GM18909 (cell line): ENCODE data around the gene TRPM1.

ENCODE experiments used
- ATAC-seq: cut with Tn5 transposase; IDR thresholded peaks from one replicate; pipeline ENCODE4 v1.9.1; 2021; ENCODE audit warnings: mild to moderate bottlenecking; ENCODE audit not compliant: unreplicated experiment, poor library complexity

The TRPM1 gene

GRCh38 chr15:31086344-31086743 lies 15.2 kb downstream of the TRPM1 start:
- ATAC-seq, result no peak

- ATAC-seq, result no peak
Observed at GRCh38 chr15:31085359-31085758, 16.2 kb downstream of the TRPM1 start.

- no peak for ATAC-seq
Observed at GRCh38 chr15:31084176-31084575, 17.3 kb downstream of the TRPM1 start.

GRCh38 chr15:31083370-31083780 lies 18.1 kb downstream of the TRPM1 start:
- no peak for ATAC-seq

- no peak for ATAC-seq
Observed at GRCh38 chr15:31082771-31083369, 18.7 kb downstream of the TRPM1 start.

- ATAC-seq, result no peak
Observed at GRCh38 chr15:31081588-31082250, 19.8 kb downstream of the TRPM1 start.

- no peak for ATAC-seq
Observed at GRCh38 chr15:31081056-31081455, 20.5 kb downstream of the TRPM1 start.

GRCh38 chr15:31080591-31081014 lies 20.9 kb downstream of the TRPM1 start:
- no peak for ATAC-seq

- ATAC-seq, result no peak
Observed at GRCh38 chr15:31079519-31079918, 22.0 kb downstream of the TRPM1 start.

- ATAC-seq, result no peak
Observed at GRCh38 chr15:31078471-31078870, 23.1 kb downstream of the TRPM1 start.

- no peak for ATAC-seq
Observed at GRCh38 chr15:31077941-31078340, 23.6 kb downstream of the TRPM1 start.

GRCh38 chr15:31077181-31077580 lies 24.3 kb downstream of the TRPM1 start:
- no peak for ATAC-seq

- ATAC-seq, result no peak
Observed at GRCh38 chr15:31074321-31074720, 27.2 kb downstream of the TRPM1 start.

- no peak for ATAC-seq
Observed at GRCh38 chr15:31070867-31071266, 30.7 kb downstream of the TRPM1 start.

GRCh38 chr15:31069360-31070000 lies 32.0 kb downstream of the TRPM1 start:
- ATAC-seq, result no peak

GRCh38 chr15:31067890-31068603 lies 33.5 kb downstream of the TRPM1 start:
- no peak for ATAC-seq

GRCh38 chr15:31065824-31066223 lies 35.7 kb downstream of the TRPM1 start:
- ATAC-seq, result no peak

GRCh38 chr15:31062911-31063310 lies 38.6 kb downstream of the TRPM1 start:
- ATAC-seq, result no peak

- no peak for ATAC-seq
Observed at GRCh38 chr15:31062310-31062847, 39.1 kb downstream of the TRPM1 start.

- ATAC-seq, result no peak
Observed at GRCh38 chr15:31060429-31061140, 40.9 kb downstream of the TRPM1 start.
